SK-MEL-5 (cell line): ENCODE data around the gene DGLUCY. TPM values are rescaled to one million over a fixed set of nuclear protein-coding genes. Genes with fewer than 3 reads are reported as not detected.
"Not testable (repeated sequence)": the region's sequence is repeated elsewhere in the genome, so short reads cannot be mapped to it uniquely, and the experiment has no call there.

Experiments
- DNase-seq: peaks from one replicate; pipeline ENCODE4 v3.0.0-alpha.2; 2016; ENCODE audit warnings: low read depth, low spot score
- in situ Hi-C: cut with HindIII; loops from 2 replicates; pipeline ENCODE4 v1.10.0; 2016; ENCODE audit warnings: low sequenced_read_pairs, high pct_unique_total_duplicates, low pct_unique_long_range_greater_than_20kb
- polyA plus RNA-seq, 2 experiments: library from polyadenylated mRNA; depleted of rRNA; stranded (reverse); fragments of >200 nt; gene quantifications; 2 replicates each; pipeline ENCODE4 v1.2.3, GENCODE V29; 2015
- total RNA-seq: library from RNA; depleted of rRNA; stranded (reverse); fragments of >200 nt; shearing (Covaris generic); gene quantifications from 2 replicates; pipeline ENCODE4 v1.2.3, GENCODE V29; 2014; rRNA removed

DGLUCY gene, protein sequence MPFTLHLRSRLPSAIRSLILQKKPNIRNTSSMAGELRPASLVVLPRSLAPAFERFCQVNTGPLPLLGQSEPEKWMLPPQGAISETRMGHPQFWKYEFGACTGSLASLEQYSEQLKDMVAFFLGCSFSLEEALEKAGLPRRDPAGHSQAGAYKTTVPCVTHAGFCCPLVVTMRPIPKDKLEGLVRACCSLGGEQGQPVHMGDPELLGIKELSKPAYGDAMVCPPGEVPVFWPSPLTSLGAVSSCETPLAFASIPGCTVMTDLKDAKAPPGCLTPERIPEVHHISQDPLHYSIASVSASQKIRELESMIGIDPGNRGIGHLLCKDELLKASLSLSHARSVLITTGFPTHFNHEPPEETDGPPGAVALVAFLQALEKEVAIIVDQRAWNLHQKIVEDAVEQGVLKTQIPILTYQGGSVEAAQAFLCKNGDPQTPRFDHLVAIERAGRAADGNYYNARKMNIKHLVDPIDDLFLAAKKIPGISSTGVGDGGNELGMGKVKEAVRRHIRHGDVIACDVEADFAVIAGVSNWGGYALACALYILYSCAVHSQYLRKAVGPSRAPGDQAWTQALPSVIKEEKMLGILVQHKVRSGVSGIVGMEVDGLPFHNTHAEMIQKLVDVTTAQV
- 10.1 and 10.4 TPM in 2 replicates for total RNA-seq
- polyA plus RNA-seq (2015; cell fraction: cytosol; rRNA removed) = 6.1 and 9.2 TPM in 2 replicates
- polyA plus RNA-seq (2015; cell fraction: nucleus; rRNA removed) = 70.0 and 92.8 TPM in 2 replicates

DNA sequence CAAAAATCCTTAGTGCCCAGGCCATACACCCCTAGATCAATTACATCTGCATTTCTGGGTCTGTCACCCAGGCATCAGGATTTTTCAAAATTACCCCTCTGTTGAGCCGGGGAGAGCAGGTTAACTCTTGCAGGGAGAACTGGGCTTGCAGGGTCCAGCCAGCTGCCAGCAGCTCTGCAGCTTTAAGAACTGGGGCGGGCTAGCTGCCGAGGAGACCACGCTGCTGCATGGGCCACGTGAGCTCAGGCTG is at the start of gene DGLUCY:
TSS of gene DGLUCY (plus strand) at position 245 of the 250 bp plus-strand sequence. CDS start 46,222 bp downstream, outside the sequence.
- in situ Hi-C loops = no loop called here
- no peak for DNase-seq

DNA sequence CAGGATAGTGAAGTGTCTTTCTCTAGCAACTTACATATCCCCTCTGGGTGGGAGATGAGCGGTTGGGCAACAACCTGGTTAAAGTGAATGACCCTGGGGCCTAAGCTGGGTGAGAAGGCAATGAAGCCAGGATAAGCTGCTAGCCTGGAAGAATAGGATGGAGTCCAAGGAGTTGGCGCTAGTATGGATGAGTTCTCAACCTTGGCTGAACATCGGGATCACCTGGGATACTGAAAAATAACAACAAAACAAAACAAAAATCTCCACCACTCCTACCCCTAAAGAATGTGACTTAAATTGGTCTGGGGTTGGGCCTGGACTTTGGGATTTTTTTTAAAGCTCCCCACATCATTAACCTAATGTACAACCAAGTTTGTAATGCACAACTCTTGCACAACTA is 48.6 kb upstream of the DGLUCY start:
- DNase-seq = no peak
- in situ Hi-C loops = no loop called here

DNA sequence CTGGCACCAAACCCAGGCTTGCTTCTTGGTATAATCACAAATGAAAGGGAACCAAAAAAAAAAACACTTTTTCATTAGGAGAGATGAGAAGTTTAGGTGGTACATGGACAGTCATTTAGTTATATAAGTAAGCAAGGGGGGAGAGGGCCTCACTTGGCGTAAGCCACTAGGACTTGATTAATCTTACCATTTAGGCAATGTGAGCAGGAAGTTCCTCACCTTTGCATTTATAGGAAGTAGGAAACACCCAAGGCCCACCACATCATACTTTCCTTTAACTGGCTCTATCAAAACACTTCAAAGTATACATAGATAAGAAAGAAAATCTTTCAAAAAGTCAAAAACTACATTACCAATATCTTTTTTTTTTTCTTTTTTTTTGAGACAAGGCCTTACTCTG is 46.7 kb upstream of the DGLUCY start:
- in situ Hi-C loops = no loop called here
- no peak for DNase-seq

DNA sequence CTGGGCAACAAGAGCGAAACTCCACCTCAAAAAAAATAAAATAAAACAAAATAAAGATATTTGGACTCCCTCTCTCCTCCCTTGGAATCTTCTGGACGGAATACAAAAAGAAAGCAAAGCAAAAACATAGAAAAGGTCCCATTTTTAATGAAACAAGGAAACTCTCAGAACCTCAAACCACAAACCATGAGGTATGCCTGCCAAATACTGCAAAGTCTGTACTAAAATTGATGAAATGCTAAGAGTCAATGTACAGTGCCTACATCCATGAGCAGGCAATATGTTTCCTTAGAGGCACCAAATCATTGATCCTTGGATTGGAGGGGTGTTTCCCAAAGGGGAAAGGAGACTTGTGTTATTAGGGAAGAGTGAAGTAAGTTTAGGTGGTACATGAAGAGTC is 45.2 kb upstream of the DGLUCY start:
- in situ Hi-C loops = no loop called here
- no peak for DNase-seq

DNA sequence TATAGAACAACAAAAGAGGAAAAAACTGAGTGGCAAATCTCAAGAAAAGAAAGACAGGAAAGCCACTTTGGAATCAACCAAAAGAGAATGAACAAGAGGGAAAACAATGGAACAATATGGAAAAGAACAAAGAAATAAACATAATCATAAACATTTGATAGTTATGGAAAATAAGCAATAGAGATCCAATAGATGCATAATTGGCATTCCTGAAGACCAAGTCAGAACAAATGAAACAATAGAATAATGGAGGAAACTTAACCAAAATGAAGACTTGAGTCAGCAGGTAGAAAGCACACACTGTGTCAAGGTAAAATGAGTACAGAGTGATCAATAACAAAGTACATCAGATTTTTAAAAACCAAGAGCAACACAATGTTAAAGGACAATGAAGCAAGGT is 43.3 kb upstream of the DGLUCY start:
- no peak for DNase-seq
- in situ Hi-C loops = no loop called here

DNA sequence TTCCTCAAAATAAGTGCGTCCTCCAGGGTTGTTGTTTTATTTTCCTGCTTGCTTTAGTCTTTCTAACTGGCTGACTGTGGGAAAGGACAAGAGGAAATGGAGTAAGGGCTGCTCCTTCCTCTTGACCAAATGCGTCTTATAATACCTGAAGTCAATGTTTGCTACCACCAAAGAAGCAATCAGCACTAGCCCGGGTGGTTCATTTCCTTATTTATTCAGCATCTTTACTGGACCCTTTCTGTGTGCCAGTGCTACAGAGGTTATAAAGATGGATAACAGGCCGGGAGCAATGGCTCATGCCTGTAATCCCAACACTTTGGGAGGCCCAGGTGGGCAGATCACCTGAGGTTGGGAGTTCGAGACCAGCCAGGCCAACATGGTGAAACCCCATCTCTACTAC is 38.3 kb upstream of the DGLUCY start:
- DNase-seq = no peak

DNA sequence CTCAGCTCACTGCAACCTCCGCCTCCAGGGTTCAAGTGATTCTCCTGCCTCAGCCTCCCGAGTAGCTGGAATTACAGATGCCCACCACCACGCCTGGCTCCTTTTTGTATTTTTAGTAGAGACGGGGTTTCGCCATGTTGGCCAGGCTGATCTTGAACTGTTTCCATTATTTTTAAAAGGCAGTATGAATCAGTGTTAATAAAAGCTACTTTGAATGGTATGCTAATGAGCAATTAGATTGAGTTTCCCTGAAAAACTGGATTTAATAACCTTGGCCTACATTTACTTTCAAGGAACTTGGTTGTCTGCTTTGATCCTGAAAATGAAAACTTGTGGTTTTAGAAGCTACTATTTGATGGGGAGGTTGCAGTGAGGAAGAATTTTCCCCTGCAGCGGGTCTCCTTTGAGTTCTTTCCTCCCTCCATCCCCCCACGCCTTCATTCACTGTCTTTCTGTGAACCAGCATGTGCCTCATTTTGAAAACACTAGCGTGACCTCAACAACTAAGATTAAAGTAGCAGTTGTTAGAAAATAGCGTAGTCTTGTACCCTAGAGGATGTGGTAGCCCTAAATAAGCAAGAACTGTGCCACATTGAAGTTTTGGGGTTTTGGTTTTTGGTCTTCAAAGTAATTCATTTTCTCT is 35.7 kb upstream of the DGLUCY start:
- no peak for DNase-seq

More for the DNA sequence above, 38.3 kb upstream of the DGLUCY start:
- in situ Hi-C loops = no loop called here

DNA sequence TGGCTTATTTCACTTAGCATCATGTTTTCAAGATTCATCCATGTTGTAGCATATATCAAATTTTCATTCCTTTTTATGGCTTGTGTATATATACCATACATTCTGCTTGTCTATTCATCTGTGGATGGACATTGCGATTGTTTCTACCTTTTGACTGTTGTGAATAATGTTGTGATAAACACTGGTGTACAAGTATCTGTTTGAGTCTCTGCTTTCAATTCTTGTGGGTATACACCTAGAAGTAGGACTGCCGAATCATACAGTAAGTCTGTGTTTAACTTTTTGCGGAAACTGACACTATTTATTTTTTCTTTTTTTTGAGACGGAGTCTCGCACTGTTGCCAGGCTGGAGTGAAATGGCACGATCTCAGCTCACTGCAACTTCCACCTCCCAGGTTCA is 33.8 kb upstream of the DGLUCY start:
- in situ Hi-C loops = no loop called here
- no peak for DNase-seq

More for the DNA sequence above, 35.7 kb upstream of the DGLUCY start:
- in situ Hi-C loops = no loop called here

DNA sequence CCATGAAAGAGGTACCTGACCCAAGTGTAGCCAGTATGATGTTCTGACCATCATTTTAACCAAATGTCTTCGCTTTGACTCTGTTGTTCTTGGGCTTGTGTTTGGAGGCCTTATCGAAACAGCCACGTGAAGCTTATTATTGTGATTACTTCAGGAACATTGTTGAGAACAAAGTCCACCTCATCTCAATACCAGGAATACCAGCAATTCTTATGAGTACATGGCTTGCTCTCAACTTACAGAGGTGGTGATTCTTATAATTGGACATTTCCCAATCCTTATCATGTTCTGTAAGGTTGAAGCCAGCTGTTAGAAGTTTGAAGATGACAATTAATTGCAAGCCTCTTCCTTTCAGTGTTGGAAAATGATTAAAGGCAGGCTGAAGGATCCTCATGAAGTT is 31.6 kb upstream of the DGLUCY start:
- DNase-seq = no peak
- in situ Hi-C loops = no loop called here

DNA sequence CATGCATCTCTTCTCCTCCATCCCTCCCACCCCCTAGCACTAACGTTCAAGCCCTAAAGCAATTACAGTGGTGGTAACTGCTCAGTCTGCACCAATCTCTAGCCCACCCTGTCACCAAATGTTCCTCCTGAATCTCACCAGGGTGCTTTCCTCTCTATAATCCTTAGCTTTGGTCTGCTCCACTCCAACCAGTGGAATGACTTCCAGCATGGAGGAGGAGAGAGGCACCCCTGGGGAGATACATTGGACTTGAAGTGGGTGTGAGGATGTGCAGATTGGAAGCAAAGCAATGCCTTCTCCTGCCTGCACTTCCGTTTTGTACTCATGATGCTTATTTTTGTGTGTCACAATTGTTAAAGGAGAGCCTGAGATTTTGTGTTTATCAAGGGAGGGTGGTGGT is 29.4 kb upstream of the DGLUCY start:
- DNase-seq = no peak
- in situ Hi-C loops = no loop called here

DNA sequence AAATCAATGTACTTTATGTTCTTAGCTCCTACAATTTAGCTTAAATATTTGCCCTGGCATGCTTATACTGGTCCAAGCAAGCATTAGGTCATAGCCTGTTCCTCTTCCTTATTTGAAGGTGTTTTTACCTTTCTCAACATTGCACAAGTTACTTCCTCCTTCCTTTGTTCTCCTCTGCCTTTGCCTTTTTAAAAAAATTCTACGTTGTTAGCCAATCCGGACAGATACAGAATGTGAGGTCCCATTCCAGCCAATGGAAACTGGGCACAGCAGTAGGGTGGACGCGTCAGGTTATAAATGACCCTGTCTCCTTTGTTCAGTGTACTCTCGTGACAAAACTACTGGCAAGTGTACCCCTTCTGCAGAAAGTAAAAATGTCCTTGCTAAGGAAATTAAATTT is 26.4 kb upstream of the DGLUCY start:
- in situ Hi-C loops, DNase-seq: not testable (repeated sequence)

DNA sequence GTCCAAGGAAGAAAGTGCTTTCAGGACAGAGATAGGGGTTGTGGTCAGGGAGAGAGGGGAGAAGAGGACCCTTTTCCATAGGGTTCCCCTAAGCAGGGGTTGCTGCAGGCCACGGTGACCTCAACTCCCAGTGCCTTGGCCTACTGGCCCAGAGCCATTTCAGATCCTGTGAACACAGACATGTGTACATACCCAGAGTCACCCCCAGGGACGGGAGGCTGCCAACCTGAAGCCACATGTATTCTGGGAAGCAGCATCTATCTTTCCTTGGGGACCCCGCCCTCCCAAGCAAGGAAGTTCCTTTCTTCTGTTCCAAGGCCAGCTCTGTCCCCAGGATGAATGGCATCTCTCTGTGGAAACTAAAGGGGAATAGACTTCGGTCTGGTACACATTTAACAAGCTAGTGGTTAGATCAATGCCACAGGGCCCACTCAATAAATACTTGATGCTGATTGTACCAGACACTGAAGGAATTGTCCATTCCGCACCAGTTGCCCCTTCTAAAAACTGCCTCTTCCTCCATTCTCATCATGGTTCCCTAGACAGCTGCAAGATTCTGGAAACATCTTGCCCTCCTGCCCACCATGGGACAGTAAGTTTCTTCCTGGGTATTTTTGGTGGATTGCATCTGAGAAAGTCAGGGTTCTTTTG is 25.2 kb upstream of the DGLUCY start:
- DNase-seq = no peak
- in situ Hi-C loops = no loop called here

DNA sequence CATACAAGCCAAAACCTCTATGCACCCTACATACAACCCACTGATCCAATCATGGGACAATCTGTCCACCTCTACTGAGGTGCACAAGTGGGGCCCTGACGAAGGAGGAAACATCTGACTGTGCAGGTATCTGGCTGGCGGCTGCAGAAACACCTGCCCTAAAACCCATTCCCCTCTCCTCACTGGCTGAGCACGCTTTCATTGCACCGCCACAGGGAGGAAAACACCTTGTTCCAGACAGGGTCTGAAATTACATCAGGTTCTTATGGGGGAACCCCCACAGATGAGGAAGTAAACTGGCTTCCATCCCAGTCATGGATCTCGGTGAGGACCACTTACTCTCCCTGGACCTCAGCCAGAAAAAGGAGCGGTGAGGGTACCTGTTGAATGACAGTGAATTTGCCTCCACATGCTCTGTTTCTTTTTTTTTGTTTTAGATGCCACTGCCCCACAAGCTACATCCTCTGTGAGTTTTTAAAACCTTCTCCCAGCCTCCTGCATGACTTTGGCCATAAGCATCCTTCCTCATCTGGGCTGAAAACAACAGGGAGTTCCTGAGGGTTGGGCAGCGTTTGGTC is 23.8 kb upstream of the DGLUCY start:
- no peak for DNase-seq
- in situ Hi-C loops = no loop called here

DNA sequence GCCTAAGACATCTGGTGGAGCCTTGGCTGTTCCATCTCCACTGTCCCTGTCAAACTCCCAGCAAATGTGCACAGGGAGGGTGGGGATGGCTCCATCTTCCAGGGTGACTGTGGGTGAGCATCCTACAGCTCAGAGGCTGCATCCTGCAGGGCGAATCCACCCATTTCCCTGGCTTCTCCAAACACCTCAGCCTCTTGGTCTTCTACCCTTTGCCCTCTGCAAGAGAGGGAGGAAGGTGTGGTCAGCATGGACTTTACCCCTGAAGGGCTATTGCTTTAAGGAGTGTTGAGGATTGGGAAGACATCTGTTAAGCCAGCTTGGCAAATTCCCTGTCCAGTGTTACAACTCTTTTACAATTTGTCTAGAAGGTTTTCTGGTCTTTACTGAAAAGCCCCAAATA is 23.1 kb upstream of the DGLUCY start:
- no peak for DNase-seq
- in situ Hi-C loops = no loop called here

DNA sequence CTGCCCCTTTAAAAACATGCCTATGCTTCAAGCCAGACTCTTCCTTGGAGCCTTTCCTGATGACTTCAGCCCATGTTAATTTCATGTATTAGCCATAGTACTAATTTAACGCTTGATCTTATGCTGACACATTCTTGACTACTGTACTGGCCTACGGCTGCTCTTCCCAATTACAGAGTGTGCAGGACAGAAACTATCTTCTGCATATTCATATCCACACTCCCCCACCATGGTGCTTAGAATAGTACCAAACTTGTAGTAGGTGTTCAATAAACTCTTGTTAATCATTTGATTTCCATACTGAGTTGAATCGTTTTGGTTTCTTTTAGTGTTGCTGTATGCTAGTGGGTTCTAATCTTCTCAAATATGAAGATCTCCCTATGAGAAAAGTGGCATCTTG is 21.8 kb upstream of the DGLUCY start:
- in situ Hi-C loops = no loop called here
- no peak for DNase-seq

DNA sequence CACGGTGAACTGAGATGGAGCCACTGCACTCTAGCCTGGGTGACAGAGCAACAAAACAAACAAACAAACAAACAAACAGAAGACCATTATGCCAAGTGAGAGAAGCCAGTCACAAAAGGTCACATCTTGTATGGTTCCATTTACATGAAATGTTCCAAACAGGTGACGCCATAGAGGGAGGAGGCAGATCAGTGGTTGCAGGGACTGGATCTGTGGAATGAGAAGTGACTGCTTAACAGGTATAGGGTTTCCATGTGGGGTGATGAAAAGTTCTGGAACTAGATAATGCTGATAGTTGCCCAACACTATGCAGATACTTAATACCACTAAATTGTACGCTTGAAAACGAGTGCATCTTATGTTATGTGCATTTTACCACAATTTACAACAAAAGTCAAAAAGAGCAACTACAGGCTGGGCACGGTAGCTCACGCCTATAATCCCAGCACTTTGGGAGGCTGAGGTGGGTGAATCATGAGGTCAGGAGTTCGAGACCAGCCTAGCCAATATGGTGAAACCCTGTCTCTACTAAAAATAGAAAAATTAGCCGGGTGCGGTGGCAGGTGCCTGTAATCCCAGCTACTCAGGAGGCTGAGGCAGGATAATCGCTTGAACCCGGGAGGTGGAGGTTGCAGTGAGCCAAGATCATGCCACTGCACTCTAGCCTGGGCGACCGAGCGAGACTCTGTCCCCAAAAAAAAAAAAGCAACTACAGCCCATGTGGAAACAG is 20.0 kb upstream of the DGLUCY start:
- in situ Hi-C loops = not testable (repeated sequence)

DNA sequence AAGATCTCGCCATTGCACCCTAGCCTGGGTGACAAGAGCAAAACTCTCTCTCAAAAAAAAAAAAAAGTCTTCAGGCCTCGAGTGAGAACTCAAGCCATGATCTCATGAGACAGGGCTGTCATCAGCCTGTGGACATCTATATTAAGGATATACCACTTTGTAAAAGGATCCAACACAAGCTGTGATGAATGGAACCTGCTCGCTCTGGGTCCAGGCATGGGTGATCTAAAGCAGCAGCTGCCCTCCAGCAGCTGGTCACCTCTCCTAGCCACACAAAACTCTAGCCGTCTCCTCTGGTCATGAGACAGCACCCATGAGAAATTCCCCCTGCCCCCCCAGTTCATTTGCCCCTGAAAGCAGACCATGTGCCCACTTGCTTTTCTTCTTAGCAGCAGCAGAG is 19.1 kb upstream of the DGLUCY start:
- in situ Hi-C loops = no loop called here
- DNase-seq = no peak

More for the DNA sequence above, 20.0 kb upstream of the DGLUCY start:
- not testable (repeated sequence) for DNase-seq
